ENCODE data around the gene FBN1. TPM values are rescaled to one million over a fixed set of nuclear protein-coding genes. Genes with fewer than 3 reads are reported as not detected.

The FBN1 gene
- total RNA-seq, 1 donor from 2014 or later, result 67.1 TPM

GRCh38 chr15:48556159-48556897, 89.2 kb downstream of the FBN1 start:
- DNase-seq (ENCODE audit: low read depth), result no peak

- DNase-seq (ENCODE audit: low read depth), result peak; percentile 85
Observed at GRCh38 chr15:48555241-48555881, 90.1 kb downstream of the FBN1 start.

DNA sequence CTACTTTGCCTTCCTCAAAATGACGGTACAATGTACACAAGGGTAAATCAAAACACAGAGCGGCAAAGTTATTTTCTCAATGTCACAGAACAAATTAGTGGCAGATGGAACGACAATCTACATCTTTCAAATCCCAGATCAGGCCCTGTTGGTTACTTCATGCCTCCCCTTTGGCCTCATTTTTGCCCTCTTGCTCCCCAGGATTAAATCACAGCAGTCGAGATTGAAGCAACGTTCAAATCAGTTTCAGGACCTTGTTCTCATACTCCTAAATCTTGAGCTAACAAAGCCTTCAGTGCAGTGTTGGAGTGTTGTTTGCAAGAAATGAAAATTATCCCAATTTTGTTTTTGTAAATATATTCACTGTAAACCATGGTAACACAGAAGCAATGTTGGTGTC, 91.4 kb downstream of the FBN1 start:
- no peak for DNase-seq (ENCODE audit: low read depth)

- no peak for DNase-seq (ENCODE audit: low read depth)
Observed at GRCh38 chr15:48553559-48553958, 92.0 kb downstream of the FBN1 start.

GRCh38 chr15:48550822-48551525, 94.5 kb downstream of the FBN1 start:
- no peak for DNase-seq (ENCODE audit: low read depth)

DNA sequence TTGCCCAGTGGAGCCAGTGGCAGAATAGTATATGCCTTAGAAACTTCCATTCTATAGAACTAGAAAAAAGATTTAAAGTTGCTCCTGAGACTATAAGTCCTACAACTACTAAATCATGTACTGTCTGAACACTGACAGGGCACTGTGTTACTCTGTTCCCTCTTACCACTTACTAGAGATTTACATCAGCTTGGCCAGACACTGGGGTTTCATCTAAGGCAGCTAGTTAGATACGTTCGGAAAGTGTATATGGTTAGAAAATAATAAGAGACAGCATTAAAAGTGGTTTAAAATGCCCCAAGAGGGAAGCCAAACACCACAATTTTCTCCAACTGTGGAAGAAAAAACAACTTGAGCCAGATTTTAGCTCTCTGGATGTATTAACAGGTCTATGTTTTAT, 97.1 kb downstream of the FBN1 start:
- DNase-seq (ENCODE audit: low read depth), result no peak

DNA sequence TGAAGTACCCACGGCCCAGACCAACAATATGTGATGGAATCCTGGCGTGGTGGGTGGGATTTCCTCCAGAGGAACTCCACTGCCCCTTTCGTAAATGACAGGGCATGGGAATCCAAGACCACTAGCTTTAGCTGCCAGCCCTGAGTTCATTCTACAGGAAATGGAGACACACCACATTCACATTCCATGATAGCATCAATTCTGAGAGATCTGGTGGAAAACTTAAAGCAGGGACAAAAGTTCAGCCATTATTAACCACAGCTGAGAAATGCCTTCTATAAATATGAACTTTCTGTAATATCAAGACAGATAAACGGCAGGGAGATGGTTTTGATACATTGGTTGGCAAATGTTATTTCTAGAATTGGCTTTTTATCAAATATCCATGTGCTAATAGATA, 98.2 kb downstream of the FBN1 start:
- DNase-seq (ENCODE audit: low read depth), result no peak

- no peak for DNase-seq (ENCODE audit: low read depth)
Observed at GRCh38 chr15:48546296-48546695, 99.2 kb downstream of the FBN1 start.

GRCh38 chr15:48544778-48545177, 100.7 kb downstream of the FBN1 start:
- no peak for DNase-seq (ENCODE audit: low read depth)

DNA sequence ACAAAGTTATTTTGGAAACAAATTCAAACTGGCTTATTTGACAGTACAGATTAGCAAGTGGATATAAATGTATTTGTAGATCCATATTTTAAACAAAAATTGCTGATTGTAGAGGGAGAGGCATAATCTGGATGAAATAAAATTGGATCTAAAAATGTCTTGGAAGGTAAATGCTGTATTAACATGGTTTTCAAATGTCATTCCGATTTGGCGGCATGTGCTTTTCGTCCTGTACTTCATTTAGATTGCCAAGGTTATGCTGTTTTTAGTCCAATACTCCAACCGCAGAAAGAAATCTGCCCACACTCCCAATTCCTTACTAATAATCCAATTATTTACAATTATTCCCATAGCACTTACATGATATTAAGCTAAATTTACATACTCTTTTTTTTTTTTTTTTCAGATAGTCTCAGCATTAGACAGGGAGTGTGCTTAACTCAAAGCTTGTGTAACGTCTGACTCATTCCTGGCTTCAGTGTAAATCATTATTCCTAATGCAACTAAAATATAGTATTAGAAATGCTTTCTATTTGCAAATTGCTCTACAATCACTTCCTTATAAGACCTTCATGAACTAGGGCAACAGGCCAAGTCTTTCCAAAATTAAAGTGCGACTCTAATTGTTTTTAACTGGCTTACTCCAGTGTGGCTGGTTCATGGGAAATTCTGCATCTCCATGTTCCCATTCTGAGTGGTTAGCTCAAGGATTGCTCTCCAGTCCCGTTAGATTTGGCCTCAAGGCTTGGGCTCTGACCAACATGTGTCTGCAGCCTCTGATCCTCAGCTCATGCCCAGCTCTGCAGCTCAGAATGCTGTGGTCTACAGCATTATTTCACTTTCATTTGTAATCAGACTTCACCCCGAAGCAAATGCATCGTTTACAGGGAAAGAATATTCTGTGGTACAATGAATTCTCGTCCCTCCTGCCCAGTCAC, 103.9 kb downstream of the FBN1 start:
- DNase-seq (ENCODE audit: low read depth), result peak; percentile 85

GRCh38 chr15:48540756-48541155, 104.8 kb downstream of the FBN1 start:
- DNase-seq (ENCODE audit: low read depth), result no peak

- no peak for DNase-seq (ENCODE audit: low read depth)
Observed at GRCh38 chr15:48538941-48539340, 106.6 kb downstream of the FBN1 start.

DNA sequence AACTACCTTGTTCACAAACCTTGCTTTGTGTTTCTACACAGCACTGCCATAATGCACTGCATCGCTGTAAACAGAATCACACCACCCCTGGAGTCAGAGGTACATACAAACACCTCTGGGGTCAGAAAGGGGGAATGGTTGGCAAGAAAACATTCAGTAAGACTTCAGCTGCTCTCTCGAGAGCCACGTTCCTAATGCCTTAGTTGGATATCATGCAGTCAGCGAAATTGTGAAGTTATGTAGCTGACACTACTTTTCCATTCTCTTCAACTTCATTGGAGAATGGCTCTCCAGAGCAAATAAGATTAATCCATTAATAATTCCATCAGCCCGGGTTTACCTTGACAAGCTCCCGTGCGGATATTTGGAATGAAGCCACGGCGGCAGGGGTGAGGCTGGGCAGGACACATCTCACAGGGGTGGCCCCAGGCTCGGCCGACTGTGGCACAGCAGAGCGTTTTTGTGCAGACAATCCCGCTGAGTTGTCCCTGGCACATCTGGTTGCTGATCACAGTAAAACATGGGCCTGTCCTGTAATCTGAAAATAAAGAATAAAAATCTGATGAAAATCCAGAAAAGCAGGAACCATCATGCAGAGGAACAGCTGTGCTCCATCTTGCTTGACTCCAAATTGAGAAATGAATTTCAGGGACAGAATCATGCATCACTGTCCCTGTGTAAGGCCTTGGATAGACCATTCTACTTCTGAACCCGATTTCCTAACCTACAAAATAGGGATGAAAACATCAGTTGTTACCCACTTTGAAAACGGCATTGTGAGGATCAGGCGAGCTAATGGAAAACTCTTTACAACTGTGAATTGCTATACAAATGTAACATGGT, 108.0 kb downstream of the FBN1 start:
- no peak for DNase-seq (ENCODE audit: low read depth)

GRCh38 chr15:48536681-48537091, 108.8 kb downstream of the FBN1 start:
- DNase-seq (ENCODE audit: low read depth), result no peak

GRCh38 chr15:48533982-48534381, 111.5 kb downstream of the FBN1 start:
- DNase-seq (ENCODE audit: low read depth), result no peak

DNA sequence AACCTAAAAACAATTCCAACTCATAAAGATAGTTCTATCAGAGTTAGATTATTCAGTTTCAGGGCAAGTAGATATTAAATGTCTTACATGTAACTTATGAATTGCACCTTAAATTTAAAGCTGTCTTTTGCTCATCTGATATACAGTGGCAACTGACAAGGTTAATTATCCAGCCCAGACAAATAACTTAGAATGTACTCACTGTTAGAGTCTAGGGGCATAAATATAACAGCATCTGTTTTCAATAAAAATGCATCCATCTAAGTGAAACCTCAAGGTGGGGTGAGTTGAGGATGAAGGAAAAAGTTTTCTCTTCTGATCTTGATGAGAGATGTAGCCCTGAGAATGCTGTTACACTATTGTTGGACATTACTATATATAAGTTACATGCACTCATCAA, 112.6 kb downstream of the FBN1 start:
- DNase-seq (ENCODE audit: low read depth), result no peak

GRCh38 chr15:48530528-48530927, 115.0 kb downstream of the FBN1 start:
- DNase-seq (ENCODE audit: low read depth), result no peak

GRCh38 chr15:48528921-48529320, 116.6 kb downstream of the FBN1 start:
- no peak for DNase-seq (ENCODE audit: low read depth)

- no peak for DNase-seq (ENCODE audit: low read depth)
Observed at GRCh38 chr15:48527517-48527916, 118.0 kb downstream of the FBN1 start.

GRCh38 chr15:48522911-48523310, 122.6 kb downstream of the FBN1 start:
- no peak for DNase-seq (ENCODE audit: low read depth)

All from myocyte (in vitro differentiated cells).